ENCODE data around the gene PSTK.

The PSTK gene

DNA sequence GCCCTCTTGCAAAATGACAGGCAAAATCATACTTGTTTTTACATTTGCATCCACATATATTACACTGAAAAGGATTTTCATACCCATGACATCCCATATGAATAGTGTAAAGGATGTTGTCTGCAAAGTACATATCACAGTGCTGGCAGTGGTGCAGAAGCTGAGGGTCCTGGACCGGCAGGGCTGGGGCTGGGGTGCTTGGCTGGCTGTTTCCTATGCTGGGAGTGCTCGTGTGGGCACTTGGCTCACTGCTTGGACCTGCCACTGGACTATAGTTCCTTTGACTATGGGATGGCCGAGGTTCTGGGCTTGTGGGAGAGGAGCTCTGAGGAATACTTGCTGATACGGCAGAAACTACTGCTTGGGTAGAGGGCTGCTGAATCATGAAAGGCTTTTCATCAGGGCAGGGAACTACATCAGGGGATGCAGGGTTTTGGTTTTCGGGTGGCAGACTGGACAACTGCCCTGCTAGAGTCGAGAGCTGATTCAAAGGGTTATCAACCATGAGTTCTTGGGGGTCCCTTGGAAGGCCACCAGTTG is 13.7 kb downstream of the PSTK start:
- no peak for DNase-seq

DNA sequence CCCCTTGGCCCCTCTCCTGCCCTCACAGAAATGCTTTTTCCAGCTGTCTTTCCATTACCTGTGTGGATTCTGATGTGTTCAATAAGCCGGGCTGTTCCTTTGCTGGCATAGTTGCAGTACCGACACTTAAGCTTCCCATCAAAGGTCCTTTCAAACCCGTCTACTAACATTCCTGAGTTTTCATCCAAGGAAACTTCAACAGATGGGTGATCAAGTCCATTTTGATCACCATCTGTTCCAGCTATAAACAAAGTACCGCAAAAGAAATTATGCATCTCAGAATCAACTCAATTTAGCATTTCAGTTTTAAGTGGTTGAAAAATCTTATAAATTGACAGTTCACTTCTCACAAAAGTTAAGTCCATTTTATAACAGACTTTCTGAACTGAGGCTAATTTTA is 15.7 kb downstream of the PSTK start:
- DNase-seq: no peak

DNA sequence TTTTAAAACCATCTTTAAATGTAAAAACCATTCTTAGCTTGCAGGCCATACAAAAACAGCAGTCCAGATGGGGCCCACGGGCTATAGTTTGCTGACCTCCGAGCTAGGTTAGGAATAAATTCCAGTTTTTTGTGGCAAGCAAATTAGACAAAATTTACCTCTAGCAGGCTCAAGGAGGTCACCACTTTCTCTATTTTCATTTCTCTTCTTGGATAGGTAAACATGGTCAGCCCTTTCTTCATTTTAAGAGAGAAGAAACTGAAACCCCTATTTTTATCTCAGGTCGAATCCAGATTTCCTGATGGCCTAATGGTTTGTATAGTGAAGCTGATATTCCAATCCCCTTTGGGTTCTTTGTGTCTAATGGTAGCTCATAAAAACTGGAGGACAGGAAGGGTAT is 17.7 kb downstream of the PSTK start:
- DNase-seq: no peak

DNA sequence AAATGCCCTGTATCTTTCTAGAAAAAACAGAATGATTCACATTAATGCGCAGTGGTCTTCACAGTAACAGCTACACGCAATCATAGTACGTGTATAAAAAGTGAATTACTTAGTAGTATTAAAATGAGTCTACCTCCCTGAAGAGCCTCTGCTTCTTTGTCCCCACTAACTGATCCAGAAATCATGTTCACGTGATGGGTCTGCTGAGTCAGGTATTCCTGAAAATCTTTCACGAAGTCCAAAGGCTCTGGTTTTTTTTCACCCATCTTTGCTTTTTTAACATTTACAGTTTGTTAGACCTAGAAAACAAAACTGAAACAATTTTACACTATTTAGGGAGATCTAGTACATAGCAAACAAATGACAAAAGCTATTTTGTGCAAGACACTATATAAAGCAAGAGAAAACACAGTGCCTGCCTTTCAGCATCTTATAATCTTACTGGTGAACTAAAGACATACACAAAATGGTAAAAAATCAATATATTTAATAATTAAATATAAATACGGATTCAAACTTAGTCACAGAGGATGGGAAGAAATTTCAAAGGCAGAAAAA is 18.2 kb downstream of the PSTK start:
- no peak for DNase-seq

DNA sequence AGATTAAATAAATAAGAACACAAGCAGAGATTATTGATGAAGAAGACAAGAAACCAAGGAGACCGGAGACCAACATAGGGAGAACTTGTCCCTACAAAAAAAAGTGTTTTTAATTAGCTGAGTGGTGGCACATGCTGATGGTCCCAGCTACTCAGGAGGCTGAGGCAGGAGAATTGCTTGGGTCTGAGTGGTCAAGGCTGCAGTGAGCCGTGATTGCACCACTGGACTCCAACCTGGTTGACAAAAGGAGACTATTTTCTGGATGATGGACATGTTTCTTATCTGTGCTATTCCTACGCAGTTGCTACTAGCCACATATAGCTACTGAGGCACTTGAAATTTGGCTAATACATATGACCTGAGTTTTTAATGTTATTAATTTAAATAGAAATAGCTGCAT is 18.7 kb downstream of the PSTK start:
- no peak for DNase-seq

DNA sequence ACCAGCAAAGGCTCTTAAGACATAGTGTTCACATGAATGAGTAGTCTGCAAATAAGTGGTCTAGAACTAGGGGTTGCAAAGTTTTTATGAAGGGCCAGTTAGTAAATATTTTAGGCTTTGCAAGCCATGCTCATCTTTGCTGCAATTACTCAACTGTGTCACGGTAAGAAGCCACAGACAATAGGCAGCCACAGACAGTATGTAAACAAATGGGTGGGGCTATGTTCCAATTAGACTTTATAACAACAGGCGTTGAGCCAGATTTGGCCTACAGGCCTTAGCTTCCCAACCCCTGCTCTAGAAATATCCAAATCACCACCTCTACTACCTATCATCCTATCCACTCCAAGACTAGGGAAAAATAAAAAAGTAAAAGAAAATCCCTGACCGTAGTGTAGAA is 19.1 kb downstream of the PSTK start:
- DNase-seq: no peak

DNA sequence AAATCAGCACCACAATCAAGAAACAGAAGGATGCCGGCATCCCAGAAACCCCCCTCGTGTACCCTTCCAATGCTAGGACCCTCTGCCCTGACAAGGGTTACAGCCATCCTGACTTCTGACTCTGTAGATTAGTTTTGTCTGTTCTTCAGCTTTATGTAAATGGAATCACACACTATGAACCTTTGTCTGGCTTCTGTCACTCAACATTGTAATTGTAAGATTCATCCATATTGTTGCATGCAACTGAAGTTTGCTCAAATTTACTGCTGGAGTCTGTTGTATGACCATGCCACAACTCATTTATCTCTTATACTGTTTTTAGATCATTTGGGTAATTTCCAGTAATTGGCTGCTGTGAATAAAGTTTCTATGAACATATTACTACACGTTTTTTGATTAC is 20.0 kb downstream of the PSTK start:
- DNase-seq: no peak

DNA sequence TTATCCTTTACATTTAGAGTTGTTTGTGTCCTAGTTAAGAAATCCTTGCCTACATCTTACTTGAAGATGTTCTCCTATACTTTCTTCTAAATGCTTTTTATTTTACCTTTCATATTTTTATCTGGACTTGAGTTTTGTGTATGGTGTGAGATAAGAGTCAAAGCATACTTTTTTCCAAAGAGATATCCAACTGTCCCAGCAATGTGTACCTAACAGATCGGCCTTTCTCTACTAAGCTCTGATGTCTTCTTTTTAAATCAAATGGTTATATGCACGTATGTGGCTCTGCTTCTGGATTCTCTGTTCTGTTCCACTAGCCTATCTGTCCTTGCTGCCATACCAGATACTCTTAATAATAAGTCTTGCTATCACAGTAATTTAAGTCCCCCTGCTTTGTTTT is 21.2 kb downstream of the PSTK start:
- DNase-seq: no peak

DNA sequence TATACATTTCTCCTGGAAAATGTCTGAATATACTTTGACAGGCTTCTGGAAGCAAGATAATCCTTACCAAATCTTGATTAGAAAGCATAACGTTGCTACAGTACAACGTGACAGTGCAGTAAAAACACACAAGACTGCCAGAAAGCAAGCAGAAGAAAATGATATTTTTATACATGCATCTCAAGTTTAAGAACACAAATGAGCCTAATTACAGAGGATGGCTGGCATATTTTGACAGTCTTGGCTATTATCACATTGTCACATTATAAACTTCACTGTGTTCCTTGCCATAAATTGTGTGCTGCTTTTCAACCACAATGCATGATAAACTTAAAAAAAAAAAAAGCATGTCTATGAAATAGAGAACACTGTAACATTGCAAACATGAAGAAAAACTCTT is 24.1 kb downstream of the PSTK start:
- DNase-seq: no peak

DNA sequence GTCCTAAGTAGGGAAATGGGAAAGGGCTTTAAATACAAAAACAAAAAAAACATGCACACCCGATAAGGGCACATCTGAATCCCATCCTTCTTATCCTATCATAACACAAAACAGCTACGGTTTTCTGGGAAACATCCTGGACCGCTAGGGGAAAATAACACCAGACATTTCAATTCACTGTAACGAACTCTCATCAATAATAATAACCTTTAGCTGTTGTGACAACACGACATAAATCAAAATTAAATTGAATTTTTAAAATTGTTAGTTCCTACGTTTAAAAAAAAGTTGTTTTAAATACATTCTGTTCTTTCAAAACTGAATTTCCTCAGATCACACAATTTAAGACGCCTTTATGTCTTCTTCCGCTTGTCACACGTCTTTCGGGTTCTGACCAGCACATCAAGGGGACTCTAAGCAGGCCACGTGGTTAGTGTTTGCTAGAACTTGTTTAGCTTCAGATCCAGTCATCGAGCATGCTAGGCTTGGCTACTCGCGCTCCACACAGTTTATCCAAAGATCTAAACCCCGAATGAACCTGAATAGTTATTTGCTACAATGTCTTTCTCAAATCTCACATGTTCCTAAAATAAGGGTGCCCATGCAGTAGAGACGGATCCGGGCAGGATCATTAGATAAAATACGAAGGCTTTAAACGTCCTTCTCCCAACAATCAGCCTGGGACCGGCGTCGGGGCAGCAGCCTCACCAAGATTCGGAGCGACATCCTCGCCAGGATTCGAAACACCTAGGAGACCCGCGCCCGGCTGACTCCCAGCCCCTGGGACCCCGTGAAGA is 27.6 kb downstream of the PSTK start:
- peak; percentile 18 for DNase-seq

DNA sequence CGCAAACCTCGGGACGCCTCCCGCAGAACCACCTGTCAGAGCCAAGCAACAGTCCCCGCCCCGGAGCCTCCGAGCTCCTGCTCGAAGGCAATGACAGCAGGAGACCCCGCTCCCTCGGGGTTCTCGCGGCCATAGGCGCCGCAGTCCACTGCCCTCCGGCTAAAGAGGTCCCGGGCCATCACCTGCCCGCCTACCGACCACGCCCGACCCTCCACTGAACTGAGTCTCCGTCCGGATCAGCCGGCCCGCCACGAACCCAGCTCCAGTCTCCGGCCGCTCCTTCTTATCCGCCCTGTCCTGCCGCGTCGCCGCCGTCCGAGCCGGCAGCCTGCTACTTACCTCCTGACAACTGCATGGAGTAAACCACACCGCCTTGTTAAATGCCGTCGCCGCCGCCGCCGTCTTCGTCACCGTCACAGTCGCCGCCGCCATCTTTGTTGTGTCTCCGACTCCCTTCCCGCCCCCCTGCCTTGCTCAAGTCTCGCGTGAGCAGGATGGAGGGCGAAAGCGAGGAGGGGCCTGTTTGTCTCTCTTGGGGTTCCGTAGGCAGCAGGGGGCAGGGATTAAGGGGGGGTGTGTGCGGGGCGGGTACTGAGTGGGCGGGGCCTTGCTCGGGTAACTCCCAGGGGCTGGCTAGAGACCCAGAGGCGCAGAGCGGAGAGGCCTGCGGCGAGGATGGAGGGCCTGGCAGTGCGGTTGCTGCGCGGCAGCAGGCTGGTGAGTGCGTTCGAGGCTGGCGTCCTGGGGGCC is 28.3 kb downstream of the PSTK start, which contains the start of the genes ACADSB and IKZF5:
Gene ACADSB, plus strand, starts transcription at position 652 of the 750 bp plus-strand sequence. Its CDS starts 24 bp downstream, at position 676.
Gene IKZF5, minus strand, starts transcription at position 441 of the 750 bp plus-strand sequence. CDS start 10,170 bp downstream, outside the sequence.
- peak; percentile 93 for DNase-seq

DNA sequence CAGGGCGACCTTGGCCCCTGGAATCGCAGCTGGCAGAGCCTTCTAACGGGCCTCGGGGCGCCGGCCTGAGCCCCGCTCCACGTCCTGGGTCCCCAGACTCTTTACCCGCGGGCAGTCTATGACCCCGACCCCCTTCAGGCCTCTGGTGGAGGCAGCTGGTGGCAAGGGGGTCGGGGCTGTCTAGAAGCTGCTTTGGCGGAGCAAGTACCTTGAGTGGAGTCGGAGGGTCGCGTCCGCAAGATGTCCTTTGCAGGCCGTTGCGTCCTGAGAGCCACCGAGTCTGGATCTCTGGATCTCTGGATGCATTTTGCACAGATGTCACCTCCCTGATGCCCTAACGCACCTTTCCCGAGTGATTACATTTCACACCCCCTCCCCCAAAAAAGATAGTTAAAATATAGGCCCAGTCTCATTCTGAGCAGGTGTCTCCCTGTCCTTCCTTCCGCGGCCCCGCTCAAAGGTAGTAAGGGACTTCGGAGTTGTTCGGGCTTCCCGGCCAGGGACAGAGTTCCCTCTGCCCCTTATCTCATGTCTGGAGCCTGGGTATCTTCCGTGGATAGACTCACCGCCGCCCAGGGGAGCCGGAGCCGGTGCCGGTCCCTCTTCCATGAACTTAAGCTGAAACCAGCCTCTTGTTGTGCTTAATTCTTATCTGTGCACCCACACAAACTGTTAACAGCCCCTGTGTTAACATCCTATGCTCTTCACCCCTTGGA is 29.1 kb downstream of the PSTK start:
- peak; percentile 4 for DNase-seq

DNA sequence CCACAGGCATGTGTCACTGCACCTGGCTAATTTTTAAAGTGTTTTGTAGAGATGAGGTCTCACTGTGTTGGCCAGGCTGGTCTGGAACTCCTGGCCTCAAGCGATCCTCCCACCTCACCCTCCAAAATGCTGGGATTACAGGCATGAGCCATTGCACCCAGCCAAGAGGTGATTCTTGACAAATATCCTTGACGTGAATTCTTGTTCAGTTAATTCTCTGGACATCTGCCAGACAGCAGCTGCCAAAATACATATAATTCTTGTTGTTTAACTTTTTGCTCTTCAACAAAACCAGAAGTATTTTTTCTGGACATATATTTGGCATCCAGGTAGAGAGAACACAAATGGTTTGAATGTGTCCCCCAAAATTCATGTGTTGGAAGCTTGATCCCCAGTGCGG is 31.8 kb downstream of the PSTK start:
- DNase-seq: no peak

DNA sequence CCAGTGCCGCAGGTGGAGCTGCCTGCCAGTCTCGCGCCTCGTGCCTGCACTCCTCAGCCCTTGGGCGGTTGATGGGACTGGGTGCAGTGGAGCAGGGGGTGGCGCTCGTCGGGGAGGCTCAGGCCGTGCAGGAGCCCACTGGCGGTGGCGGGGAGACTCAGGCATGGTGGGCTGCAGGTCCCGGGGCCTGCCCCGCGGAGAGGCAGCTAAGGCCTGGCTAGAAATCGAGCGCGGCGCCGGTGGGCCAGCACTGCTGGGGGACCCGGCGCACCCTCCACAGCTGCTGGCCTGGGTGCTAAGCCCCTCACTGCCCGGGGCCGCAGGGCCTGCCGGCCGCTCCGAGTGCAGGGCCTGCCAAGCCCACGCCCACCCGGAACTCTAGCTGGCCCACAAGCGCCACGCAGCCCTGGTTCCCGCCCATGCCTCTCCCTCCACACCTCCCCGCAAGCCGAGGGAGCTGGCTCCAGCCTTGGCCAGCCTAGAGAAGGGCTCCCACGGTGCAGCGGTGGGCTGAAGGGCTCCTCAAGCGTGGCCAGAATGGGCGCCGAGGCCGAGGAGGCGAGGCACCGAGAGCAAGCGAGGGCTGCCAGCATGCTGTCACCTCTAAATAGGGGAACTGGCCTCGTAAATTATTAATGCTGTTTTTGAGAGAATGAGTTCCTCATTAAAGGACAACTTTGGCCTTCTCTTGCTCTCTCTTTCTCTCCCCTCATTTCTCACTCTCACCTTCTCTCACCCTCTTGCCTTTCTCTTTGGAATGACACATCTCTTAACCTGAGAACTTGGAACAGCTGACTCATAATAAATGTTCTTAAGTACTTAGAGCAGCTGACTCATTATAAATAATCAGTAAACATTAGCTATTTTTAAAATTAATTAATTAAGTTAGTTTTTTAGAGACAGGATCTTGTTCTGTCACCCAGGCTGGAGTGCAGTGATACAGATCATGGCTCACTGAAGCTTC is 33.5 kb downstream of the PSTK start:
- DNase-seq: no peak

DNA sequence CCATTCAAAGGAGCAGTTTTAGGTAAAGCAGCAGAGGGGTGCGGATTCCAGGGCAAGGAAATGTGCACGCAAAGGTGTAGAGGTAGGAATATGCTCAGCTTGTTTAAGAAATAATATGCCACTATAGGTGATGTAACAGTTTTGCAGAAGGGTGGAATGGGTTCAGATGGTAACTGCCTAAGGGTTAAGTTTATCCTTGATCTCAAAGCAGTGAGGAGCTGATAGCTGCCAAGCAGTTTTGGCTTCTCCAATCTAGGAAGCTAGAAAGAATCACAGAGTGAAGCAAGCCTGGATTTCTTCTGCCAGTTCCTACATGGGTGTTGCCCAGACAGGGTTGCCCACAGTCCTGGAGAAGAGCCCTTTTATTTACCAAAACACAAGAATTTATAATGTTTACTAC is 34.6 kb downstream of the PSTK start:
- DNase-seq: no peak

DNA sequence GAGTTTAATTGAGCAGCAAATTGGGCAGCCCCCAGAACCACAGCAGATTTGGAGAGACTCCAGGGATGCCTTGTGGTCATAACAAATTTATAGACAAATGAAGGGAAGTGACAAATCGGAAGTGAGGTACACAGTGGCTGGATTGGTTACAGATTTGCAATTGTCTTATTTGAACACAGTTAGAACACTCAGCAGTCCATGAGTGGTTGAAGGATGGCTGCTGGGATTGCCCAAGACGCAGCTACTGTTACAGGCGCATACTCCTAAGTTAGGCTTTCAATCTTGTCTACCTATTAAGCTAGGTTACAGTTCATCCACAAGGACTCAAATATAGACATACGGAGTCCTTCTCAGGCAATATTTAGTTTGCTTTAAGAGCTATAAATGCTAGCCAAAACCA is 36.0 kb downstream of the PSTK start:
- no peak for DNase-seq

DNA sequence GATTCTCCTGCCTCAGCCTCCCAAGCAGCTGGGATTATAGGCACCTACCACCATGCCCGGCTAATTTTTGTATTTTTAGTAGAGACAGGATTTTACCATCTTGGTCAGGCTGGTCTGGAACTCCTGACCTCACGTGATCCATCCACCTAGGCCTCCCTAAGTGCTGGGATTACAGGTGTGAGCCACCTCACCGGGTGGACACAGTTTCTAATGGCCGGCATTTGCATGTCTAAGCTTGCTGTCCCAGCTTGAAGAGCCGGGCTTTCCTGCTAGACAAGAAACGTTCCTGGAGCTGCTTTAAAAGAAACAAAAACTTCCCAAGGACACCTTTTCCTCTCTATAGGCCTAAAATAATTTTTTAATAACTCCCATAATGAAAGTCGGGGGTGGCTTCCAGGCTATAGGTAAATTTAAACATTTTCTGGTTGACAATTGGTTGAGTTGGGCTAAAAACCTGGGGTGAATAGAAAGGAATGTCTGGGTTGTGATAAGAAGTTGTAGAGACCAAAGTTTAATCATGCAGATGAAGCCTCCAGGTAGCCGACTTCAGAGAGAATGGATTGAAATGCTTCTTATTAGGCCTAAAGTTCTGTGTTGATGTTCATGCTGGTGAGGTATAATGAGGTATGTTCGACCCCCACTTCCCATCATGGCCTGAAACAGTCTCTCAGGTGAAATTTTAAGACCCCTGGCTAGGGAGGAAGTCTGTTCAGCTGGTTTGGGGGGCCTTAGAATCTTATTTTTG is 37.4 kb downstream of the PSTK start:
- no peak for DNase-seq

DNA sequence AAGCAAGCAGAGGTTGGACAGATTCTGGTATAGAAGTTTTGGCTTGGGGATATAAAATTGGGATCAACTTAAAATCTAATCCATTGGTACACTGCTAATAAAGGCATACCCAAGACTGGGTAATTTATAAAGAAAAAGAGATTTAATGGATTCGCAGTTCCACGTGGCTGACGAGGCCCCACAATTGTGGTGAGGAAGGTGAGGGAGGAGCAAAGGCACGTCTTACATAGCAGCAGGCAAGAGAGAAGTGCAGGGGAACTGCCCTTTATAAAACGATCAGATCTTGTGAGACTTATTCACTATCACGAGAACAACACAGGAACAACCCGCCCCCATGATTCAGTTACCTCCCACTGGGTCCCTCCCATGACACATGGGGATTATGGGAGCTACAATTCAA is 38.3 kb downstream of the PSTK start:
- no peak for DNase-seq

DNA sequence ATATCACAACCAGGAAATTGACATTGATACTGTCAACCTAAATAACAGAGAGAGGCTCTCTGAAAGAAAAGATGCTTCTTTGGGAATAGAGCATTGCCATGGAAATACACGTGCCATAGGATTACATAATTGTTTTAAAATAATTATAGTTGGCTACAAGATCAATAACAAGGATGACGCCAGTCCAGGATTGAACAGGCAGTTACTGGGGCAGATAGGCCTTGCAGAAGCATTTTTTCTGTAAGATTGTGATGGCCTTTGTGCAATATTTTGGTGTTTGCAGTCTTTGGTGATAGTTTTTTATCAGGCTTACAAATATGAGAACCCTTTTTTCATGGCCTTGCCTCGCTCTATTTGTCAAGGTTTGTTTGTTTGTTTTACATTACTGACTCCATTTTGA is 39.1 kb downstream of the PSTK start:
- no peak for DNase-seq

DNA sequence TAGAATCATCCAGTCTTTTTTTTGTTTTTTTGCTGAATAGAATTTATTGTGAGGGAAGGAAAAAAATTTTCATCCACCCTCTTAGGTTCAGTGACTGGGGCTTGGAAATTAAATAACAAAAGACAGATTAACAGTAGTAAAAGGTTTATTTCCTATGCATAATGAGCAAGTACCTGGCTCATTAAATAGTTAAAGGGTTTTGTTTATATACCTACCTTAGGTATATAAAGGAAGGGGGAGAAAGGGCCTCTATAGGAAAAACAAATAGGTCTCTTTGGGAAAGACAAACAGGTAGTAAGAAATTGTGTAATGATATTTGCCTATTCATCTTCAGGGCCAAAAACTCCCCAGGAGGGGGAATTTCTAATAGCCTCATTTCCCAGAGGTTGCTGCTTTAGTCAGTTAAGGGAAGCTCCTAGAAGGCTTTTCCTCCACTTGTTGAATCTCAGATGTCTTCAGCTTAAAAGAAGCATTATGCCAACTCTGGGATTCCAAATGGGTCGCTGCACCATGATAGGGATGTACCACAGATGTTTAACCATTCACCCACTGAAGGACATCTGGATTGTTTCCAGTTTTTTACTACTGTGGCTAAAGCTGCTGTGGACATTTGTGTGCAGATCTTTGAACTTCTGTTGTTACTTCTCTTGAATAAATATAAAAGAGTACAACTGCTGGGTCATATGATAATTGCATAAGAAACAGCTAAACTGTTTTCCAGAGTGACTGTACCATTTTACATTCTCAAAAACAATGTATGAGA is 39.9 kb downstream of the PSTK start:
- DNase-seq: no peak
